GM12878 (cell line): ENCODE results near the gene HPX. TPM values are rescaled to one million over a fixed set of nuclear protein-coding genes. Genes with fewer than 3 reads are reported as not detected.

ENCODE experiments used
- BACH1 ChIP-seq: fragments of 450-650 bp; IDR thresholded peaks from 2 replicates; pipeline ENCODE4 v1.6.1; 2017; ENCODE audit warnings: mild to moderate bottlenecking, borderline replicate concordance
- CBX3 ChIP-seq: fragments of 200-600 bp; sonication (generic); IDR thresholded peaks from 2 replicates; pipeline ENCODE4 v1.6.1; 2016; ENCODE audit warnings: low read depth, borderline replicate concordance
- CHD4 ChIP-seq: fragments of 200-600 bp; sonication (generic); IDR thresholded peaks from 2 replicates; pipeline ENCODE4 v1.6.1; 2016; ENCODE audit warnings: mild to moderate bottlenecking
- EED ChIP-seq: sonication (generic); IDR thresholded peaks from 2 replicates; pipeline ENCODE4 v1.6.1; 2016; ENCODE audit warnings: antibody characterized with exemption, low read depth
- GATAD2B ChIP-seq: fragments of 450-650 bp; conservative IDR thresholded peaks from 2 replicates; pipeline ENCODE4 v1.6.1; 2017; ENCODE audit warnings: low read depth, mild to moderate bottlenecking, moderate library complexity
- HDGF ChIP-seq: fragments of 450-650 bp; IDR thresholded peaks from 2 replicates; pipeline ENCODE4 v1.6.1; 2016; ENCODE audit warnings: antibody characterized with exemption
- NFXL1 ChIP-seq: fragments of 450-650 bp; IDR thresholded peaks from 2 replicates; pipeline ENCODE4 v1.6.1; 2017; ENCODE audit warnings: antibody characterized with exemption, mild to moderate bottlenecking, borderline replicate concordance
- NFYB ChIP-seq: IDR thresholded peaks from 2 replicates; pipeline ENCODE4 v1.6.1; 2011; ENCODE audit warnings: low read depth, mild to moderate bottlenecking, low read length, improper control_type of control experiment, moderate library complexity; ENCODE audit not compliant: insufficient read depth
- PAX5 ChIP-seq: IDR thresholded peaks from 2 replicates; pipeline ENCODE4 v1.6.1; 2011; ENCODE audit warnings: low read depth, low read length, borderline replicate concordance
- RAD51 ChIP-seq: fragments of 450-650 bp; IDR thresholded peaks from 2 replicates; pipeline ENCODE4 v1.6.1; 2016; ENCODE audit warnings: moderate library complexity, mild to moderate bottlenecking, inconsistent platforms
- RCOR1 ChIP-seq: conservative IDR thresholded peaks from 2 replicates; pipeline ENCODE4 v1.6.1; 2012; ENCODE audit warnings: low read depth, low read length, improper control_type of control experiment
- SRF ChIP-seq, 2 experiments: IDR thresholded peaks; 2 replicates each; pipeline ENCODE4 v1.6.1; 2011; ENCODE audit warnings: low read depth in 2 of 2, low read length in 2 of 2, mild to moderate bottlenecking in 1 of 2, moderate library complexity in 1 of 2
- TCF12 ChIP-seq: IDR thresholded peaks from 2 replicates; pipeline ENCODE4 v1.6.1; 2011; ENCODE audit warnings: low read depth, mild to moderate bottlenecking, low read length
- TCF3 ChIP-seq: IDR thresholded peaks from 2 replicates; pipeline ENCODE4 v1.6.1; 2012; ENCODE audit warnings: low read depth, mild to moderate bottlenecking, low read length, borderline replicate concordance; ENCODE audit not compliant: insufficient read depth
- WRNIP1 ChIP-seq: IDR thresholded peaks from 2 replicates; pipeline ENCODE4 v1.6.1; 2011; ENCODE audit warnings: low read depth, low read length, improper control_type of control experiment, borderline replicate concordance
- ZBTB11 ChIP-seq: fragments of 450-650 bp; formaldehyde crosslinking; IDR thresholded peaks from 2 replicates; pipeline ENCODE4 v1.5.0; 2022; ENCODE audit warnings: mild to moderate bottlenecking, missing genetic modification characterization
- ZBTB4 ChIP-seq: fragments of 450-650 bp; formaldehyde crosslinking; IDR thresholded peaks from 2 replicates; pipeline ENCODE4 v1.4.0; 2022; ENCODE audit warnings: mild to moderate bottlenecking, moderate library complexity
- ZNF687 ChIP-seq: fragments of 450-650 bp; IDR thresholded peaks from 2 replicates; pipeline ENCODE4 v1.6.1; 2017; ENCODE audit warnings: mild to moderate bottlenecking, moderate library complexity
- polyA plus RNA-seq, 11 experiments: library from polyadenylated mRNA; depleted of rRNA in 4 of 11; unstranded in 6 of 11; stranded (reverse) in 5 of 11; fragments of >200 nt; fragmentation: Nextera tagmentation in 4 of 11; fragmentation: Illumina TruSeq in 1 of 11; extraction: Ambion mirVana in 4 of 11; extraction: Trizol in 1 of 11; gene quantifications; 1 replicate in 1 of 11; 2 replicates in 10 of 11; pipeline versions ENCODE4 v1.2.1 to v1.2.3, GENCODE V29; 2011 to 2016; ENCODE audit warnings: inconsistent platforms in 2 of 11, missing spikeins in 2 of 11, low read depth in 1 of 11
- total RNA-seq, 4 experiments: library from RNA; depleted of rRNA in 3 of 4; stranded (reverse); fragments of >200 nt in 3 of 4; fragmentation: Illumina TruSeq in 1 of 4; extraction: Trizol in 1 of 4; gene quantifications; 2 replicates each; pipeline versions ENCODE4 v1.2.1 to v1.2.3, GENCODE V29; 2013 to 2021

Gene HPX
- total and polyA plus RNA-seq, 10 of the 15 experiments (the other 5 are each of a cell fraction or from before 2014, with no cell fraction given): 0.08 to 1.7 (median 0.18) TPM; not detected in 1

GRCh38 chr11:6433998-6434660, 6.7 kb downstream of the HPX start (continued):
- TF ChIP-seq ZBTB11 (CRISPR knock-in tag) (no peak), CHD4 (no peak), BACH1 (no peak), SRF (IDR thresholded peaks at IDR 0.05; ENCODE audit: low read depth in 2 of 2, low read length in 2 of 2) (no peak), ZBTB4 (no peak), NFXL1 (no peak), RAD51 (no peak), TCF3 (0 out of 2 replicates have a peak, but pooled peaks have one; percentile 63), EED (0 out of 2 replicates have a peak, but pooled peaks have one; percentile 26), GATAD2B (no peak), ZNF687 (no peak), TCF12 (peak; percentile 78), WRNIP1 (no peak), PAX5 (peak; percentile 83; the same call in 1 of the 2 replicates), NFYB (no peak), CBX3 (no peak), RCOR1 (no peak), HDGF (no peak)
